SK-N-SH (cell line): ENCODE measurements around the gene PDZRN4. TPM values are rescaled to one million over a fixed set of nuclear protein-coding genes. Genes with fewer than 3 reads are reported as not detected.

Experiments used
- CTCF ChIA-PET: fragments of 300-600, 350-600 bp; formaldehyde crosslinking; extraction: SDS; loops from one replicate; lab custom pipeline; 2021; lab: Yijun Ruan, JAX
- POLR2A ChIA-PET: fragments of 350-600 bp; sonication (Branson Sonifier 250); formaldehyde crosslinking; extraction: SDS; loops from one replicate; lab custom pipeline; 2020; ENCODE audit warnings: antibody characterized with exemption, inconsistent platforms; lab: Yijun Ruan, JAX
- DNase-seq: peaks from one replicate; pipeline ENCODE4 v3.0.0; 2012
- H2AFZ ChIP-seq: fragments of 200-600 bp; sonication (generic); 2 replicates; pipeline ENCODE4 v1.8.1; 2016; ENCODE audit warnings: antibody characterized with exemption, mild to moderate bottlenecking, low read depth
- H3F3A ChIP-seq: fragments of 200-600 bp; sonication (generic); replicated peaks from 2 replicates; pipeline ENCODE3; 2016; ENCODE audit warnings: antibody characterized with exemption, mild to moderate bottlenecking; ENCODE audit not compliant: insufficient read depth
- H3K27ac ChIP-seq, 2 experiments: fragments of 200-500 bp in 1 of 2; fragments of 200-600 bp in 1 of 2; sonication (Bioruptor generic) in 1 of 2; sonication (generic), shearing (Covaris generic) in 1 of 2; 2 replicates each; pipeline versions ENCODE4 v1.5.1 to v1.6.1; 2014 to 2016; ENCODE audit warnings: low read depth in 2 of 2, inconsistent platforms in 1 of 2, low read length in 1 of 2, mild to moderate bottlenecking in 1 of 2, mixed read lengths in 1 of 2
- H3K27me3 ChIP-seq: fragments of 200-600 bp; sonication (generic), shearing (Covaris generic); 2 replicates; pipeline ENCODE4 v1.6.1; 2016; ENCODE audit warnings: mixed run types; ENCODE audit not compliant: insufficient read depth
- H3K36me3 ChIP-seq, 2 experiments: fragments of 200-500 bp in 1 of 2; fragments of 200-600 bp in 1 of 2; sonication (Bioruptor generic) in 1 of 2; sonication (generic) in 1 of 2; replicated peaks in 1 of 2; 2 replicates each; pipeline versions ENCODE3 to v1.5.1; 2014 to 2016; ENCODE audit warnings: low read length in 1 of 2, mild to moderate bottlenecking in 1 of 2; ENCODE audit not compliant: insufficient read depth in 2 of 2, control insufficient read depth in 1 of 2
- H3K4me1 ChIP-seq, 2 experiments: fragments of 200-500 bp in 1 of 2; fragments of 200-600 bp in 1 of 2; sonication (Bioruptor generic) in 1 of 2; sonication (generic), shearing (Covaris generic) in 1 of 2; 2 replicates each; pipeline versions ENCODE4 v1.5.1 to v1.6.1; 2014 to 2016; ENCODE audit warnings: low read depth in 1 of 2, low read length in 1 of 2, mixed run types in 1 of 2; ENCODE audit not compliant: insufficient read depth in 2 of 2, control insufficient read depth in 1 of 2
- H3K4me2 ChIP-seq: fragments of 200-600 bp; sonication (generic), shearing (Covaris generic); 2 replicates; pipeline ENCODE4 v1.6.1; 2017; ENCODE audit warnings: mixed run types
- H3K4me3 ChIP-seq, 2 experiments: fragments of 200-500 bp in 1 of 2; fragments of 200-600 bp in 1 of 2; sonication (Bioruptor generic) in 1 of 2; sonication (generic), shearing (Covaris generic) in 1 of 2; 2 replicates each; pipeline versions ENCODE4 v1.5.1 to v1.8.1; 2014 to 2016; ENCODE audit warnings: low read depth in 2 of 2, inconsistent platforms in 1 of 2, low read length in 1 of 2, mild to moderate bottlenecking in 1 of 2, mixed read lengths in 1 of 2, moderate library complexity in 1 of 2
- H3K79me2 ChIP-seq: fragments of 200-600 bp; sonication (generic); 2 replicates; pipeline ENCODE4 v1.8.1; 2017; ENCODE audit warnings: mild to moderate bottlenecking; ENCODE audit not compliant: insufficient read depth
- H3K9ac ChIP-seq: fragments of 200-600 bp; sonication (generic); 2 replicates; pipeline ENCODE4 v1.6.1; 2017; ENCODE audit warnings: mixed run types
- H3K9me2 ChIP-seq: fragments of 200-600 bp; sonication (generic); 2 replicates; pipeline ENCODE4 v1.6.1; 2017; ENCODE audit warnings: mixed run types
- H3K9me3 ChIP-seq: fragments of 200-600 bp; sonication (generic); 2 replicates; pipeline ENCODE4 v1.6.1; 2017; ENCODE audit warnings: mixed run types, mild to moderate bottlenecking, moderate library complexity
- H4K20me1 ChIP-seq: fragments of 200-600 bp; sonication (generic); 2 replicates; pipeline ENCODE4 v1.6.1; 2017; ENCODE audit warnings: mild to moderate bottlenecking, mixed run types; ENCODE audit not compliant: insufficient read depth
- ELF1 ChIP-seq: IDR thresholded peaks from 2 replicates; pipeline ENCODE4 v1.4.0; 2012
- EP300 ChIP-seq, 2 experiments: IDR thresholded peaks; 2 replicates each; pipeline versions ENCODE4 v1.4.0 to v1.6.1; 2012; ENCODE audit warnings: borderline replicate concordance in 1 of 2, low read depth in 1 of 2, low read length in 1 of 2
- EZH2phosphoT487 ChIP-seq: fragments of 200-600 bp; sonication (generic); IDR thresholded peaks from 2 replicates; pipeline ENCODE4 v1.6.1; 2017; ENCODE audit warnings: low read depth, mixed run types, mild to moderate bottlenecking, antibody characterized with exemption, moderate library complexity, borderline replicate concordance
- FOSL2 ChIP-seq: IDR thresholded peaks from 2 replicates; pipeline ENCODE4 v1.4.0; 2012; ENCODE audit warnings: low read depth, mild to moderate bottlenecking, moderate library complexity, borderline replicate concordance
- JUND ChIP-seq: IDR thresholded peaks from 2 replicates; pipeline ENCODE4 v1.4.0; 2012
- MEF2A ChIP-seq: IDR thresholded peaks from 2 replicates; pipeline ENCODE4 v1.4.0; 2012; ENCODE audit warnings: low read depth, borderline replicate concordance
- NFIC ChIP-seq: IDR thresholded peaks from 2 replicates; pipeline ENCODE4 v1.4.0; 2012; ENCODE audit warnings: borderline replicate concordance
- POLR2AphosphoS5 ChIP-seq: IDR thresholded peaks from 2 replicates; pipeline ENCODE4 v1.6.1; 2012; ENCODE audit warnings: low read depth, low read length
- RXRA ChIP-seq: IDR thresholded peaks from 2 replicates; pipeline ENCODE4 v1.4.0; 2012; ENCODE audit warnings: low read depth, mild to moderate bottlenecking, borderline replicate concordance
- TCF12 ChIP-seq: IDR thresholded peaks from 2 replicates; pipeline ENCODE4 v1.4.0; 2012
- TEAD4 ChIP-seq: IDR thresholded peaks from 2 replicates; pipeline ENCODE4 v1.4.0; 2012; ENCODE audit warnings: mild to moderate bottlenecking, borderline replicate concordance; ENCODE audit not compliant: insufficient read depth
- WGBS: methylation state at CpG from one replicate; pipeline ENCODE4 v1.1.6; 2017; ENCODE audit warnings: low lambda C conversion rate; 5-methylcytosine and 5-hydroxymethylcytosine counted together
- polyA plus RNA-seq, 3 experiments: library from polyadenylated mRNA; depleted of rRNA; stranded (reverse); fragments of >200 nt; gene quantifications; 2 replicates each; pipeline ENCODE4 v1.2.3, GENCODE V29; 2012
- TF ChIP-seq, protein P1 (sequence below): IDR thresholded peaks from 2 replicates; pipeline ENCODE4; 2012
- TF ChIP-seq, protein P2 (sequence below): IDR thresholded peaks from 2 replicates; pipeline ENCODE4 v1.6.1; 2012; ENCODE audit warnings: mild to moderate bottlenecking, low read depth, low read length, moderate library complexity

The PDZRN4 gene
- polyA plus RNA-seq, 1 of the 3 experiments (the other 2 are of a cell fraction) = 0.02 TPM

DNA sequence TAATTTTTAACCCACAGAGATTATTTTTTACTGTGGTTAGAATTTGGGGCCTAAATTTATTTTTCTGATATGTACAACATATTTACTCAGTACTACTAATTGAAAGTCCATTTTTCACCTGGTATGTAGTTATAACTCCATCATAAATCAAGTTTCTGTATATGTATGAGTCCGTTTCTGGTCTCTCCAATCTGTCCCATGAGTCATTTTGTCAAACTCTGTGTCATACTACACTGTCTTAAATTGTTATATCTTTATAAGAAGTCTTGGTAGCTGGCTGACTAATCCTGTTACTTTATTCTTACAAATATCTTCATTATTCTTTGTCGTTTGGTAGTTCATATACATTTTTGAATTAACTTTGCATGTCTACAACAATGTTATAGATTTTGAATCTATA is 344.0 kb downstream of the PDZRN4 start:
- Histone ChIP-seq H4K20me1 (no peaks in the 10 kb centered on the region), H3K79me2 (no peaks in the 10 kb centered on the region), H3K9ac (no peak overlapping the region), H3K36me3 (no peaks in the 10 kb centered on the region), H3F3A (no peaks in the 10 kb centered on the region), H2AFZ (no peak overlapping the region), H3K9me3 (no peaks in the 10 kb centered on the region), H3K4me2 (no peak overlapping the region), H3K27ac (no peak overlapping the region), H3K4me3 (no peak overlapping the region), H3K9me2 (no peaks in the 10 kb centered on the region), H3K4me1 (no peaks in the 10 kb centered on the region), H3K27me3 (no peaks in the 10 kb centered on the region)
- DNase-seq = no peak
- 24% methylated on average over 2 of the region's 2 CpGs for WGBS
- POLR2A ChIA-PET = no interaction called here
- CTCF ChIA-PET = interaction anchor here (1.1 to 1.5 kb wide), 2 partner anchors 10 to 255 kb away, joined by 3 to 4 read pairs; no protein-coding TSS in a partner anchor
- TF ChIP-seq, protein P1, sequence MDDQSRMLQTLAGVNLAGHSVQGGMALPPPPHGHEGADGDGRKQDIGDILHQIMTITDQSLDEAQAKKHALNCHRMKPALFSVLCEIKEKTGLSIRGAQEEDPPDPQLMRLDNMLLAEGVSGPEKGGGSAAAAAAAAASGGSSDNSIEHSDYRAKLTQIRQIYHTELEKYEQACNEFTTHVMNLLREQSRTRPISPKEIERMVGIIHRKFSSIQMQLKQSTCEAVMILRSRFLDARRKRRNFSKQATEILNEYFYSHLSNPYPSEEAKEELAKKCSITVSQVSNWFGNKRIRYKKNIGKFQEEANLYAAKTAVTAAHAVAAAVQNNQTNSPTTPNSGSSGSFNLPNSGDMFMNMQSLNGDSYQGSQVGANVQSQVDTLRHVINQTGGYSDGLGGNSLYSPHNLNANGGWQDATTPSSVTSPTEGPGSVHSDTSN = peak; percentile 54
- TF ChIP-seq NFIC (no peak), TCF12 (peak; percentile 9; the same call in 1 of the 2 replicates), FOSL2 (peak; percentile 59; the same call in 1 of the 2 replicates), EP300 (IDR thresholded peaks at IDR 0.05; ENCODE audit: borderline replicate concordance in 1 of 2, low read depth in 1 of 2, low read length in 1 of 2) (0 out of 4 replicates have a peak, but pooled peaks of 1 of the 2 experiments have one; percentile 34), JUND (peak; percentile 19; the same call in 1 of the 2 replicates)
- TF ChIP-seq, protein P2, sequence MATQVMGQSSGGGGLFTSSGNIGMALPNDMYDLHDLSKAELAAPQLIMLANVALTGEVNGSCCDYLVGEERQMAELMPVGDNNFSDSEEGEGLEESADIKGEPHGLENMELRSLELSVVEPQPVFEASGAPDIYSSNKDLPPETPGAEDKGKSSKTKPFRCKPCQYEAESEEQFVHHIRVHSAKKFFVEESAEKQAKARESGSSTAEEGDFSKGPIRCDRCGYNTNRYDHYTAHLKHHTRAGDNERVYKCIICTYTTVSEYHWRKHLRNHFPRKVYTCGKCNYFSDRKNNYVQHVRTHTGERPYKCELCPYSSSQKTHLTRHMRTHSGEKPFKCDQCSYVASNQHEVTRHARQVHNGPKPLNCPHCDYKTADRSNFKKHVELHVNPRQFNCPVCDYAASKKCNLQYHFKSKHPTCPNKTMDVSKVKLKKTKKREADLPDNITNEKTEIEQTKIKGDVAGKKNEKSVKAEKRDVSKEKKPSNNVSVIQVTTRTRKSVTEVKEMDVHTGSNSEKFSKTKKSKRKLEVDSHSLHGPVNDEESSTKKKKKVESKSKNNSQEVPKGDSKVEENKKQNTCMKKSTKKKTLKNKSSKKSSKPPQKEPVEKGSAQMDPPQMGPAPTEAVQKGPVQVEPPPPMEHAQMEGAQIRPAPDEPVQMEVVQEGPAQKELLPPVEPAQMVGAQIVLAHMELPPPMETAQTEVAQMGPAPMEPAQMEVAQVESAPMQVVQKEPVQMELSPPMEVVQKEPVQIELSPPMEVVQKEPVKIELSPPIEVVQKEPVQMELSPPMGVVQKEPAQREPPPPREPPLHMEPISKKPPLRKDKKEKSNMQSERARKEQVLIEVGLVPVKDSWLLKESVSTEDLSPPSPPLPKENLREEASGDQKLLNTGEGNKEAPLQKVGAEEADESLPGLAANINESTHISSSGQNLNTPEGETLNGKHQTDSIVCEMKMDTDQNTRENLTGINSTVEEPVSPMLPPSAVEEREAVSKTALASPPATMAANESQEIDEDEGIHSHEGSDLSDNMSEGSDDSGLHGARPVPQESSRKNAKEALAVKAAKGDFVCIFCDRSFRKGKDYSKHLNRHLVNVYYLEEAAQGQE = no peak

DNA sequence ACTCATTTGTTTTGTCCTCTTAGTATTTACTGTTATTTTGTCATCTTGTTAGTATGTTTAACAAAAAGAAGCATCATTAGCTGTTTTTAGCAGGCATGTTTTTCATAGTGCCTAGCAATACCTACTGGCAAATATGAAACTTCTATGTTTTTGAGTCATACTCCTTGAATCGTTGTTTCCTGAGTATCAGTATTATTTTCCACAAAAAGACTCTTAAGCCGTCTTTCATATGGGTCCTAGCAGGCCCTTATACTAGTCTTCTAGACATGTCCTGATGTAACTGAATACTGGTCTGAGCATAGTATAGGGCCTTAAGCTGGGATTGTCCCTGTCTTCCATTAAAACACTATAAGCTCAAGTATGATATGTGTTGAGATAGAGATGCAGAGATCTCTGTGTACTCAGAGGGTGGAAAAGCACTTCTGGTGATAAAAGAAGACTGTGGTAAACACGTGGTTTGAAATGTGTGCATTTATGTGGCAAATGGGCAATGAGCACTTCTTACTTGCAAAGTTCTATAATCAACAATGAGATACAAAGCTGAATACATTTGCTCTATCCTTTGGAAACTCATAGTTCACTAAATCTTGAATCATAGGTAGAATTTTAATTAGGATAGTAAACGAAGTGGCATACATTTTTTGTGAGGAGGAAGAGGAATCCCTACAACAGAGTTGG is 348.8 kb downstream of the PDZRN4 start:
- Histone ChIP-seq H3K9ac (no peak overlapping the region), H3K4me3 (no peak overlapping the region), H3F3A (no peaks in the 10 kb centered on the region), H2AFZ (peak overlapping the region; percentile 4; the same call in 1 of the 2 replicates), H4K20me1 (no peaks in the 10 kb centered on the region), H3K79me2 (no peaks in the 10 kb centered on the region), H3K9me3 (no peaks in the 10 kb centered on the region; the same call in 1 of the 2 replicates), H3K27ac (no peak overlapping the region), H3K27me3 (no peaks in the 10 kb centered on the region), H3K9me2 (no peaks in the 10 kb centered on the region), H3K4me1 (no peaks in the 10 kb centered on the region), H3K36me3 (no peaks in the 10 kb centered on the region), H3K4me2 (no peak overlapping the region)
- 57% methylated on average over 4 of the region's 4 CpGs for WGBS
- ChIA-PET POLR2A (no interaction called here), CTCF (no interaction called here)
- no peak for DNase-seq
- no peak for TF ChIP-seq TEAD4
- no peak for TF ChIP-seq POLR2AphosphoS5
- TF ChIP-seq EZH2phosphoT487 = no peak
- TF ChIP-seq EP300 (IDR thresholded peaks at IDR 0.05; ENCODE audit: borderline replicate concordance in 1 of 2, low read depth in 1 of 2, low read length in 1 of 2) = no peak
- no peak for TF ChIP-seq FOSL2
- TF ChIP-seq RXRA = no peak
- no peak for TF ChIP-seq MEF2A
- no peak for TF ChIP-seq ELF1
